HEK293 (cell line): ENCODE data around the gene ZNF507.

Experiments
- CTCF ChIA-PET: fragments of 350-600 bp; formaldehyde crosslinking; extraction: SDS; loops from one replicate; lab custom pipeline; 2021; ENCODE audit warnings: antibody characterized with exemption; lab: Yijun Ruan, JAX
- POLR2A ChIA-PET: fragments of 300-600 bp; formaldehyde crosslinking; extraction: SDS; loops from one replicate; lab custom pipeline; 2020; ENCODE audit warnings: antibody characterized with exemption, inconsistent platforms; lab: Yijun Ruan, JAX
- H3K27ac ChIP-seq: fragments of 200-500 bp; sonication (Bioruptor generic); 2 replicates; pipeline ENCODE4 v1.5.1; 2014; ENCODE audit warnings: low read depth, low read length, control low read depth, inconsistent platforms; ENCODE audit errors: extremely low read depth
- H3K36me3 ChIP-seq, 2 experiments: fragments of 200-500 bp in 1 of 2; sonication (Bioruptor generic) in 1 of 2; 1 replicate in 1 of 2; 2 replicates in 1 of 2; pipeline ENCODE4 v1.5.1; 2014 to 2017; ENCODE audit warnings: inconsistent platforms in 2 of 2, low read length in 2 of 2; ENCODE audit not compliant: control insufficient read depth in 2 of 2, insufficient read depth in 1 of 2
- H3K4me1 ChIP-seq: fragments of 200-500 bp; sonication (Bioruptor generic); 2 replicates; pipeline ENCODE4 v1.5.1; 2014; ENCODE audit warnings: mild to moderate bottlenecking, low read length, inconsistent platforms; ENCODE audit not compliant: control insufficient read depth, insufficient read depth
- H3K4me3 ChIP-seq: 2 replicates; pipeline ENCODE4 v1.5.1; 2011; ENCODE audit warnings: low read depth, mild to moderate bottlenecking, control low read depth, low read length, moderate library complexity
- H3K9me3 ChIP-seq: fragments of 200-500 bp; sonication (Bioruptor generic); 2 replicates; pipeline ENCODE4 v1.5.1; 2014; ENCODE audit warnings: low read depth, low read length, inconsistent platforms; ENCODE audit not compliant: control insufficient read depth, insufficient read depth
- RBAK ChIP-seq: fragments of 450-650 bp; formaldehyde crosslinking; IDR thresholded peaks from 2 replicates; pipeline ENCODE4 v1.5.1; 2016; ENCODE audit warnings: missing biosample characterization, missing genetic modification characterization
- SP7 ChIP-seq: fragments of 450-650 bp; formaldehyde crosslinking; IDR thresholded peaks from 2 replicates; pipeline ENCODE4 v1.5.1; 2016; ENCODE audit warnings: missing biosample characterization, missing genetic modification characterization
- WT1 ChIP-seq: fragments of 450-650 bp; formaldehyde crosslinking; IDR thresholded peaks from 2 replicates; pipeline ENCODE4 v1.5.1; 2016; ENCODE audit warnings: missing biosample characterization, missing genetic modification characterization
- ZBTB17 ChIP-seq: fragments of 450-650 bp; formaldehyde crosslinking; IDR thresholded peaks from 2 replicates; pipeline ENCODE4 v1.5.1; 2016; ENCODE audit warnings: missing biosample characterization, missing genetic modification characterization
- ZBTB21 ChIP-seq: fragments of 450-650 bp; formaldehyde crosslinking; IDR thresholded peaks from 2 replicates; pipeline ENCODE4 v1.5.1; 2017; ENCODE audit warnings: missing biosample characterization, missing genetic modification characterization
- ZNF16 ChIP-seq: fragments of 450-650 bp; formaldehyde crosslinking; IDR thresholded peaks from 2 replicates; pipeline ENCODE4 v1.5.1; 2016; ENCODE audit warnings: low read depth, missing biosample characterization, missing genetic modification characterization
- ZNF184 ChIP-seq: fragments of 450-650 bp; IDR thresholded peaks from 2 replicates; pipeline ENCODE4 v1.5.1; 2018; ENCODE audit warnings: missing biosample characterization, mild to moderate bottlenecking, missing genetic modification characterization
- ZNF37A ChIP-seq: fragments of 450-650 bp; IDR thresholded peaks from 2 replicates; pipeline ENCODE4 v1.5.1; 2018; ENCODE audit warnings: missing biosample characterization, missing genetic modification characterization
- ZNF558 ChIP-seq: fragments of 450-650 bp; formaldehyde crosslinking; IDR thresholded peaks from 2 replicates; pipeline ENCODE4 v1.5.1; 2016; ENCODE audit warnings: missing biosample characterization, missing genetic modification characterization
- ZNF561 ChIP-seq: fragments of 450-650 bp; IDR thresholded peaks from 2 replicates; pipeline ENCODE4 v1.5.1; 2018; ENCODE audit warnings: missing biosample characterization, missing genetic modification characterization, borderline replicate concordance
- ZNF600 ChIP-seq: fragments of 450-650 bp; formaldehyde crosslinking; IDR thresholded peaks from 2 replicates; pipeline ENCODE4 v1.5.1; 2016; ENCODE audit warnings: missing biosample characterization, missing genetic modification characterization
- ZNF707 ChIP-seq: fragments of 450-650 bp; formaldehyde crosslinking; IDR thresholded peaks from 2 replicates; pipeline ENCODE4 v1.5.1; 2016; ENCODE audit warnings: missing biosample characterization, missing genetic modification characterization
- TF ChIP-seq, protein P1 (sequence below): IDR thresholded peaks from 2 replicates; pipeline ENCODE4 v1.6.1; 2011; ENCODE audit warnings: mild to moderate bottlenecking, low read depth, low read length, borderline replicate concordance
- TF ChIP-seq, protein P2 (sequence below): fragments of 450-650 bp; formaldehyde crosslinking; IDR thresholded peaks from 2 replicates; pipeline ENCODE4 v1.5.1; 2016; ENCODE audit warnings: missing biosample characterization, missing genetic modification characterization
- TF ChIP-seq, protein P3 (sequence below): fragments of 450-650 bp; IDR thresholded peaks from 2 replicates; pipeline ENCODE4 v1.5.1; 2018; ENCODE audit warnings: missing biosample characterization, mild to moderate bottlenecking, missing genetic modification characterization
- TF ChIP-seq, protein P4 (sequence below): fragments of 450-650 bp; formaldehyde crosslinking; IDR thresholded peaks from 2 replicates; pipeline ENCODE4 v1.5.1; 2016; ENCODE audit warnings: missing biosample characterization, missing genetic modification characterization, low read depth
- TF ChIP-seq, protein P5 (sequence below): fragments of 450-650 bp; formaldehyde crosslinking; IDR thresholded peaks from 2 replicates; pipeline ENCODE4 v1.5.1; 2016; ENCODE audit warnings: missing biosample characterization, missing genetic modification characterization
- TF ChIP-seq, protein P6 (sequence below): fragments of 450-650 bp; formaldehyde crosslinking; IDR thresholded peaks from 2 replicates; pipeline ENCODE4 v1.5.1; 2017; ENCODE audit warnings: missing biosample characterization, missing genetic modification characterization
- TF ChIP-seq, protein P7 (sequence below): fragments of 450-650 bp; formaldehyde crosslinking; conservative IDR thresholded peaks from 2 replicates; pipeline ENCODE4 v1.5.1; 2016; ENCODE audit warnings: low read depth, missing biosample characterization, missing genetic modification characterization

ZNF507 gene

DNA sequence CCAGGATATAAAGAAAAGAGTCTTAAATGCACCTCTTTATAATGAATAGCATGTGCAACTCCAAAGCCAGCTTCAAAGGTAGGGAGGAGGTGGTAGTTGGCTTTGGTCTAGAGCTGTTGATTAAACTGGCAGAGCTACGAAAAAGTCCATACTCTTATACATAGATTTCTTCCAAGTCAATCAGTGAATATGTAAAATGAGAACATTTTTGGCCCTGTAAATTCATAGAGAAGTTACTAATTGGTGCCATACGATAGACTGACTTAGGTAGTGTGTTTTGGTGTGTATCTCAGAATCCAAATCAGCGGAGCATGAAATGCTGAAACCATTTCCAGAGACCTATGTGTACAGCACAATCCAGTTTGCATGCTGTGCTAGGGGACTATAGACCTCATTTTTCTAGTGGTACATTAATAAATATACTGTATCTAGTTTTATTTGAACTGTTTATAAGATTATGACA lies 43.0 kb downstream of the ZNF507 start:
- CTCF ChIA-PET = interaction anchor here (0.8 to 3.5 kb wide), 6 partner anchors 9 to 275 kb away, joined by 3 to 26 read pairs (median 5); partner anchors contain the start of gene DPY19L3
- Histone ChIP-seq H3K9me3 (no peaks in the 10 kb centered on the region; the same call in 1 of the 2 replicates), H3K4me1 (peaks cover 22% of the 10 kb centered on the region), H3K4me3 (no peak overlapping the region), H3K27ac (peak overlapping the region; percentile 25; the same call in 1 of the 2 replicates), H3K36me3 (peaks cover 11 to 65% of the 10 kb centered on the region in 2 experiments)
- POLR2A ChIA-PET = interaction anchor here (0.5 to 1.7 kb wide), 3 partner anchors 13 to 1996 kb away, joined by 3 to 11 read pairs (median 5); partner anchors contain the start of gene DPY19L3
- no peak for TF ChIP-seq RBAK (tag by site-specific recombination)
- TF ChIP-seq ZNF707 = no peak
- TF ChIP-seq ZNF561 (tag by site-specific recombination) = 0 out of 2 replicates have a peak, but pooled peaks have one; percentile 12
- TF ChIP-seq, protein P1, sequence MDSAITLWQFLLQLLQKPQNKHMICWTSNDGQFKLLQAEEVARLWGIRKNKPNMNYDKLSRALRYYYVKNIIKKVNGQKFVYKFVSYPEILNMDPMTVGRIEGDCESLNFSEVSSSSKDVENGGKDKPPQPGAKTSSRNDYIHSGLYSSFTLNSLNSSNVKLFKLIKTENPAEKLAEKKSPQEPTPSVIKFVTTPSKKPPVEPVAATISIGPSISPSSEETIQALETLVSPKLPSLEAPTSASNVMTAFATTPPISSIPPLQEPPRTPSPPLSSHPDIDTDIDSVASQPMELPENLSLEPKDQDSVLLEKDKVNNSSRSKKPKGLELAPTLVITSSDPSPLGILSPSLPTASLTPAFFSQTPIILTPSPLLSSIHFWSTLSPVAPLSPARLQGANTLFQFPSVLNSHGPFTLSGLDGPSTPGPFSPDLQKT = no peak
- TF ChIP-seq ZNF600 = peak; percentile 70; the same call in 1 of the 2 replicates
- TF ChIP-seq, protein P2, sequence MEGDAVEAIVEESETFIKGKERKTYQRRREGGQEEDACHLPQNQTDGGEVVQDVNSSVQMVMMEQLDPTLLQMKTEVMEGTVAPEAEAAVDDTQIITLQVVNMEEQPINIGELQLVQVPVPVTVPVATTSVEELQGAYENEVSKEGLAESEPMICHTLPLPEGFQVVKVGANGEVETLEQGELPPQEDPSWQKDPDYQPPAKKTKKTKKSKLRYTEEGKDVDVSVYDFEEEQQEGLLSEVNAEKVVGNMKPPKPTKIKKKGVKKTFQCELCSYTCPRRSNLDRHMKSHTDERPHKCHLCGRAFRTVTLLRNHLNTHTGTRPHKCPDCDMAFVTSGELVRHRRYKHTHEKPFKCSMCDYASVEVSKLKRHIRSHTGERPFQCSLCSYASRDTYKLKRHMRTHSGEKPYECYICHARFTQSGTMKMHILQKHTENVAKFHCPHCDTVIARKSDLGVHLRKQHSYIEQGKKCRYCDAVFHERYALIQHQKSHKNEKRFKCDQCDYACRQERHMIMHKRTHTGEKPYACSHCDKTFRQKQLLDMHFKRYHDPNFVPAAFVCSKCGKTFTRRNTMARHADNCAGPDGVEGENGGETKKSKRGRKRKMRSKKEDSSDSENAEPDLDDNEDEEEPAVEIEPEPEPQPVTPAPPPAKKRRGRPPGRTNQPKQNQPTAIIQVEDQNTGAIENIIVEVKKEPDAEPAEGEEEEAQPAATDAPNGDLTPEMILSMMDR = no peak
- TF ChIP-seq ZNF184 (tag by site-specific recombination) = 0 out of 2 replicates have a peak, but pooled peaks have one; percentile 40
- TF ChIP-seq, protein P3, sequence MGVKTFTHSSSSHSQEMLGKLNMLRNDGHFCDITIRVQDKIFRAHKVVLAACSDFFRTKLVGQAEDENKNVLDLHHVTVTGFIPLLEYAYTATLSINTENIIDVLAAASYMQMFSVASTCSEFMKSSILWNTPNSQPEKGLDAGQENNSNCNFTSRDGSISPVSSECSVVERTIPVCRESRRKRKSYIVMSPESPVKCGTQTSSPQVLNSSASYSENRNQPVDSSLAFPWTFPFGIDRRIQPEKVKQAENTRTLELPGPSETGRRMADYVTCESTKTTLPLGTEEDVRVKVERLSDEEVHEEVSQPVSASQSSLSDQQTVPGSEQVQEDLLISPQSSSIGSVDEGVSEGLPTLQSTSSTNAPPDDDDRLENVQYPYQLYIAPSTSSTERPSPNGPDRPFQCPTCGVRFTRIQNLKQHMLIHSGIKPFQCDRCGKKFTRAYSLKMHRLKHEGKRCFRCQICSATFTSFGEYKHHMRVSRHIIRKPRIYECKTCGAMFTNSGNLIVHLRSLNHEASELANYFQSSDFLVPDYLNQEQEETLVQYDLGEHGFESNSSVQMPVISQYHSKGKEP (tag by site-specific recombination) = 0 out of 2 replicates have a peak, but pooled peaks have one; percentile 74
- TF ChIP-seq ZNF558 = no peak
- TF ChIP-seq ZBTB21 (tag by site-specific recombination) = no peak
- TF ChIP-seq, protein P4, sequence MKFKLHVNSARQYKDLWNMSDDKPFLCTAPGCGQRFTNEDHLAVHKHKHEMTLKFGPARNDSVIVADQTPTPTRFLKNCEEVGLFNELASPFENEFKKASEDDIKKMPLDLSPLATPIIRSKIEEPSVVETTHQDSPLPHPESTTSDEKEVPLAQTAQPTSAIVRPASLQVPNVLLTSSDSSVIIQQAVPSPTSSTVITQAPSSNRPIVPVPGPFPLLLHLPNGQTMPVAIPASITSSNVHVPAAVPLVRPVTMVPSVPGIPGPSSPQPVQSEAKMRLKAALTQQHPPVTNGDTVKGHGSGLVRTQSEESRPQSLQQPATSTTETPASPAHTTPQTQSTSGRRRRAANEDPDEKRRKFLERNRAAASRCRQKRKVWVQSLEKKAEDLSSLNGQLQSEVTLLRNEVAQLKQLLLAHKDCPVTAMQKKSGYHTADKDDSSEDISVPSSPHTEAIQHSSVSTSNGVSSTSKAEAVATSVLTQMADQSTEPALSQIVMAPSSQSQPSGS (tag by site-specific recombination) = 0 out of 2 replicates have a peak, but pooled peaks have one; percentile 19
- no peak for TF ChIP-seq ZNF37A (tag by site-specific recombination)
- TF ChIP-seq ZNF16 = no peak
- TF ChIP-seq, protein P5, sequence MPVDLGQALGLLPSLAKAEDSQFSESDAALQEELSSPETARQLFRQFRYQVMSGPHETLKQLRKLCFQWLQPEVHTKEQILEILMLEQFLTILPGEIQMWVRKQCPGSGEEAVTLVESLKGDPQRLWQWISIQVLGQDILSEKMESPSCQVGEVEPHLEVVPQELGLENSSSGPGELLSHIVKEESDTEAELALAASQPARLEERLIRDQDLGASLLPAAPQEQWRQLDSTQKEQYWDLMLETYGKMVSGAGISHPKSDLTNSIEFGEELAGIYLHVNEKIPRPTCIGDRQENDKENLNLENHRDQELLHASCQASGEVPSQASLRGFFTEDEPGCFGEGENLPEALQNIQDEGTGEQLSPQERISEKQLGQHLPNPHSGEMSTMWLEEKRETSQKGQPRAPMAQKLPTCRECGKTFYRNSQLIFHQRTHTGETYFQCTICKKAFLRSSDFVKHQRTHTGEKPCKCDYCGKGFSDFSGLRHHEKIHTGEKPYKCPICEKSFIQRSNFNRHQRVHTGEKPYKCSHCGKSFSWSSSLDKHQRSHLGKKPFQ (tag by site-specific recombination) = peak; percentile 72
- TF ChIP-seq, protein P6, sequence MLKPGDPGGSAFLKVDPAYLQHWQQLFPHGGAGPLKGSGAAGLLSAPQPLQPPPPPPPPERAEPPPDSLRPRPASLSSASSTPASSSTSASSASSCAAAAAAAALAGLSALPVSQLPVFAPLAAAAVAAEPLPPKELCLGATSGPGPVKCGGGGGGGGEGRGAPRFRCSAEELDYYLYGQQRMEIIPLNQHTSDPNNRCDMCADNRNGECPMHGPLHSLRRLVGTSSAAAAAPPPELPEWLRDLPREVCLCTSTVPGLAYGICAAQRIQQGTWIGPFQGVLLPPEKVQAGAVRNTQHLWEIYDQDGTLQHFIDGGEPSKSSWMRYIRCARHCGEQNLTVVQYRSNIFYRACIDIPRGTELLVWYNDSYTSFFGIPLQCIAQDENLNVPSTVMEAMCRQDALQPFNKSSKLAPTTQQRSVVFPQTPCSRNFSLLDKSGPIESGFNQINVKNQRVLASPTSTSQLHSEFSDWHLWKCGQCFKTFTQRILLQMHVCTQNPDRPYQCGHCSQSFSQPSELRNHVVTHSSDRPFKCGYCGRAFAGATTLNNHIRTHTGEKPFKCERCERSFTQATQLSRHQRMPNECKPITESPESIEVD (tag by site-specific recombination) = peak; percentile 65
- TF ChIP-seq, protein P7, sequence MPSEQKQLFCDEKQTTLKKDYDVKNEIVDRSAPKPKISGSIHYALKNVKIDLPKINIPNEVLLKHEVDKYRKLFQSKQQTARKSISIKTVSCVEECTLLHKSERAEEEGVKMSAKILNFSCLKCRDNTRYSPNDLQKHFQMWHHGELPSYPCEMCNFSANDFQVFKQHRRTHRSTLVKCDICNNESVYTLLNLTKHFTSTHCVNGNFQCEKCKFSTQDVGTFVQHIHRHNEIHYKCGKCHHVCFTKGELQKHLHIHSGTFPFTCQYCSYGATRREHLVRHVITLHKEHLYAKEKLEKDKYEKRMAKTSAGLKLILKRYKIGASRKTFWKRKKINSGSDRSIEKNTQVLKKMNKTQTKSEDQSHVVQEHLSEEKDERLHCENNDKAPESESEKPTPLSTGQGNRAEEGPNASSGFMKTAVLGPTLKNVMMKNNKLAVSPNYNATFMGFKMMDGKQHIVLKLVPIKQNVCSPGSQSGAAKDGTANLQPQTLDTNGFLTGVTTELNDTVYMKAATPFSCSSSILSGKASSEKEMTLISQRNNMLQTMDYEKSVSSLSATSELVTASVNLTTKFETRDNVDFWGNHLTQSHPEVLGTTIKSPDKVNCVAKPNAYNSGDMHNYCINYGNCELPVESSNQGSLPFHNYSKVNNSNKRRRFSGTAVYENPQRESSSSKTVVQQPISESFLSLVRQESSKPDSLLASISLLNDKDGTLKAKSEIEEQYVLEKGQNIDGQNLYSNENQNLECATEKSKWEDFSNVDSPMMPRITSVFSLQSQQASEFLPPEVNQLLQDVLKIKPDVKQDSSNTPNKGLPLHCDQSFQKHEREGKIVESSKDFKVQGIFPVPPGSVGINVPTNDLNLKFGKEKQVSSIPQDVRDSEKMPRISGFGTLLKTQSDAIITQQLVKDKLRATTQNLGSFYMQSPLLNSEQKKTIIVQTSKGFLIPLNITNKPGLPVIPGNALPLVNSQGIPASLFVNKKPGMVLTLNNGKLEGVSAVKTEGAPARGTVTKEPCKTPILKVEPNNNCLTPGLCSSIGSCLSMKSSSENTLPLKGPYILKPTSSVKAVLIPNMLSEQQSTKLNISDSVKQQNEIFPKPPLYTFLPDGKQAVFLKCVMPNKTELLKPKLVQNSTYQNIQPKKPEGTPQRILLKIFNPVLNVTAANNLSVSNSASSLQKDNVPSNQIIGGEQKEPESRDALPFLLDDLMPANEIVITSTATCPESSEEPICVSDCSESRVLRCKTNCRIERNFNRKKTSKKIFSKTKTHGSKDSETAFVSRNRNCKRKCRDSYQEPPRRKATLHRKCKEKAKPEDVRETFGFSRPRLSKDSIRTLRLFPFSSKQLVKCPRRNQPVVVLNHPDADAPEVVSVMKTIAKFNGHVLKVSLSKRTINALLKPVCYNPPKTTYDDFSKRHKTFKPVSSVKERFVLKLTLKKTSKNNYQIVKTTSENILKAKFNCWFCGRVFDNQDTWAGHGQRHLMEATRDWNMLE (tag by site-specific recombination) = 0 out of 2 replicates have a peak, but pooled peaks have one; percentile 19
- peak; percentile 67 for TF ChIP-seq ZBTB17 (tag by site-specific recombination)
- TF ChIP-seq WT1 (tag by site-specific recombination) = no peak
- TF ChIP-seq SP7 (tag by site-specific recombination) = 0 out of 2 replicates have a peak, but pooled peaks have one; percentile 16
